GM23338 (cell line): Measurements from ENCODE around the gene ELAPOR2. TPM values are rescaled to one million over a fixed set of nuclear protein-coding genes. Genes with fewer than 3 reads are reported as not detected.
"Not testable (repeated sequence)": the region's sequence is repeated elsewhere in the genome, so short reads cannot be mapped to it uniquely, and the experiment has no call there.

Source experiments
- ATAC-seq: fragments of 200-7000 bp; cut with Tn5 transposase; 3 replicates; pipeline ENCODE4 v1.9.1; 2020
- DNase-seq: peaks from one replicate; pipeline ENCODE4 v3.0.0-alpha.2; 2015; ENCODE audit warnings: low spot score
- H2AFZ ChIP-seq: fragments of 200-600 bp; sonication (generic); 2 replicates; pipeline ENCODE4 v1.8.0; 2016; ENCODE audit warnings: antibody characterized with exemption, mild to moderate bottlenecking, moderate library complexity
- H3F3A ChIP-seq: fragments of 200-600 bp; sonication (generic); replicated peaks from 2 replicates; pipeline ENCODE4 v1.8.0; 2017; ENCODE audit warnings: antibody characterized with exemption, mixed run types, low read depth
- H3K27ac ChIP-seq: fragments of 200-600 bp; sonication (generic); 2 replicates; pipeline ENCODE4 v1.6.1; 2016; ENCODE audit warnings: low read depth
- H3K27me3 ChIP-seq: fragments of 200-600 bp; sonication (generic); 2 replicates; pipeline ENCODE4 v1.8.0; 2016; ENCODE audit warnings: mild to moderate bottlenecking, mixed run types, moderate library complexity; ENCODE audit not compliant: insufficient read depth
- H3K36me3 ChIP-seq: fragments of 200-600 bp; sonication (generic); 2 replicates; pipeline ENCODE4 v1.8.0; 2016; ENCODE audit warnings: mild to moderate bottlenecking; ENCODE audit not compliant: insufficient read depth
- H3K4me1 ChIP-seq: fragments of 200-600 bp; sonication (generic); 2 replicates; pipeline ENCODE4 v1.8.0; 2016; ENCODE audit warnings: mild to moderate bottlenecking, moderate library complexity; ENCODE audit not compliant: insufficient read depth
- H3K4me2 ChIP-seq: fragments of 200-600 bp; sonication (generic); 2 replicates; pipeline ENCODE4 v1.7.1; 2017; ENCODE audit warnings: mixed run types
- H3K4me3 ChIP-seq: fragments of 200-600 bp; sonication (generic); 2 replicates; pipeline ENCODE4 v1.6.1; 2016; ENCODE audit warnings: mixed run types
- H3K79me2 ChIP-seq: fragments of 200-600 bp; sonication (generic); replicated peaks from 2 replicates; pipeline ENCODE4 v1.8.0; 2017; ENCODE audit warnings: mild to moderate bottlenecking; ENCODE audit not compliant: insufficient read depth
- H3K9me2 ChIP-seq: fragments of 200-600 bp; sonication (generic); 2 replicates; pipeline ENCODE4 v1.8.0; 2017; ENCODE audit not compliant: insufficient read depth
- H4K20me1 ChIP-seq: fragments of 200-600 bp; sonication (generic); replicated peaks from 2 replicates; pipeline ENCODE4 v1.8.0; 2017; ENCODE audit warnings: mild to moderate bottlenecking; ENCODE audit not compliant: insufficient read depth
- H3K27ac Mint-ChIP-seq: 2 replicates; pipeline ENCODE4 v1.8.0; 2020; ENCODE audit warnings: inconsistent platforms, mild to moderate bottlenecking, moderate library complexity, mixed read lengths
- H3K27me3 Mint-ChIP-seq: 3 replicates; pipeline ENCODE4 v1.8.0; 2022; ENCODE audit warnings: low read depth, mild to moderate bottlenecking, moderate library complexity, mixed read lengths, inconsistent platforms; ENCODE audit not compliant: insufficient read depth, poor library complexity
- H3K36me3 Mint-ChIP-seq: 3 replicates; pipeline ENCODE4 v1.8.0; 2021; ENCODE audit warnings: low read depth, mild to moderate bottlenecking, inconsistent platforms, moderate library complexity, mixed read lengths
- H3K4me1 Mint-ChIP-seq: 3 replicates; pipeline ENCODE4 v1.8.0; 2020; ENCODE audit warnings: mild to moderate bottlenecking, inconsistent platforms, mixed read lengths
- H3K4me3 Mint-ChIP-seq: 3 replicates; pipeline ENCODE4 v1.8.0; 2021; ENCODE audit warnings: moderate library complexity, mild to moderate bottlenecking, inconsistent platforms, mixed read lengths
- H3K9me3 Mint-ChIP-seq: 3 replicates; pipeline ENCODE4 v1.8.0; 2020; ENCODE audit warnings: moderate library complexity, mild to moderate bottlenecking, inconsistent platforms, mixed read lengths
- CREB1 ChIP-seq: fragments of 250-450 bp; sonication (Bioruptor Pico); IDR thresholded peaks from 2 replicates; pipeline ENCODE4 v1.5.0; 2020; ENCODE audit warnings: low read depth, mild to moderate bottlenecking, moderate library complexity
- EZH2 ChIP-seq: fragments of 200-600 bp; sonication (generic); IDR thresholded peaks from one replicate; pipeline ENCODE4 v1.8.0; 2017; ENCODE audit warnings: antibody characterized with exemption, mild to moderate bottlenecking, low read depth; ENCODE audit not compliant: unreplicated experiment
- EZH2phosphoT487 ChIP-seq: fragments of 200-600 bp; sonication (generic); IDR thresholded peaks from one replicate; pipeline ENCODE4 v1.8.1; 2018; ENCODE audit warnings: antibody characterized with exemption; ENCODE audit not compliant: unreplicated experiment
- NANOG ChIP-seq: IDR thresholded peaks from 2 replicates; pipeline ENCODE4 v1.6.1; 2016; ENCODE audit warnings: antibody characterized with exemption, borderline replicate concordance
- STAT1 ChIP-seq: IDR thresholded peaks from one replicate; pipeline ENCODE4 v1.6.1; 2016; ENCODE audit warnings: antibody characterized with exemption; ENCODE audit not compliant: unreplicated experiment
- ZNF331 ChIP-seq: fragments of 250-450 bp; sonication (Bioruptor Pico); IDR thresholded peaks from 2 replicates; pipeline ENCODE4 v1.5.0; 2020; ENCODE audit warnings: low read depth, mild to moderate bottlenecking, moderate library complexity
- ZNF462 ChIP-seq: fragments of 250-450 bp; sonication (Bioruptor Pico); IDR thresholded peaks from 2 replicates; pipeline ENCODE4 v1.5.0; 2020; ENCODE audit warnings: mild to moderate bottlenecking, moderate library complexity
- polyA plus RNA-seq: library from polyadenylated mRNA; unstranded; fragments of >200 nt; fragmentation: Nextera tagmentation; extraction: Ambion mirVana; gene quantifications from 2 replicates; pipeline ENCODE4 v1.2.1, GENCODE V29; 2016
- total RNA-seq: library from RNA; depleted of rRNA; stranded (reverse); fragments of >200 nt; shearing (Covaris generic); gene quantifications from 2 replicates; pipeline ENCODE4 v1.2.3, GENCODE V29; 2014

Gene ELAPOR2
- total and polyA plus RNA-seq, 2 experiments from 2014 or later: 12.0 to 42.9 TPM

- no peak for TF ChIP-seq ZNF462 (CRISPR knock-in tag)
- TF ChIP-seq NANOG: no peak
- no peak for TF ChIP-seq CREB1
- TF ChIP-seq STAT1: no peak
- TF ChIP-seq EZH2: no peak
- TF ChIP-seq EZH2phosphoT487: no peak
- TF ChIP-seq ZNF331 (CRISPR knock-in tag): no peak
These were observed 13.0 kb downstream of the ELAPOR2 start (continued) for GRCh38 chr7:87046456-87046855.

GRCh38 chr7:87044713-87045112 lies 14.7 kb downstream of the ELAPOR2 start:
- H3K4me3 ChIP-seq, H3K4me1 ChIP-seq, H3K4me1 Mint-ChIP-seq, H3K27ac ChIP-seq, H3K4me3 Mint-ChIP-seq, H3K79me2 ChIP-seq, H2AFZ ChIP-seq, H3K4me2 ChIP-seq, DNase-seq, ATAC-seq, H3K36me3 ChIP-seq, H3K27ac Mint-ChIP-seq, H3F3A ChIP-seq, H4K20me1 ChIP-seq, H3K27me3 ChIP-seq, H3K27me3 Mint-ChIP-seq: not testable (repeated sequence)
- H3K9me2 ChIP-seq: 0 out of 2 replicates have a peak, but pooled peaks cover 12% of the 10 kb centered on the region
- Mint-ChIP-seq H3K36me3 (peaks cover 23% of the 10 kb centered on the region; the same call in 2 of the 3 replicates), H3K9me3 (peaks cover 23% of the 10 kb centered on the region)

- DNase-seq, H3K27ac ChIP-seq, H3K36me3 ChIP-seq, H3K4me2 ChIP-seq, H3K27me3 Mint-ChIP-seq, H3F3A ChIP-seq, H3K4me3 Mint-ChIP-seq, H2AFZ ChIP-seq, H3K27me3 ChIP-seq, H3K4me1 Mint-ChIP-seq, H4K20me1 ChIP-seq, H3K4me3 ChIP-seq, H3K27ac Mint-ChIP-seq, ATAC-seq, H3K9me2 ChIP-seq: not testable (repeated sequence)
- peaks cover 21% of the 10 kb centered on the region for H3K9me3 Mint-ChIP-seq
- H3K36me3 Mint-ChIP-seq: peaks cover 21% of the 10 kb centered on the region; the same call in 2 of the 3 replicates
- H3K4me1 ChIP-seq: peaks cover 12% of the 10 kb centered on the region; the same call in 1 of the 2 replicates
- H3K79me2 ChIP-seq: peaks cover 29% of the 10 kb centered on the region
These were observed 17.9 kb downstream of the ELAPOR2 start for GRCh38 chr7:87041586-87041985.

- Histone ChIP-seq H3K4me2 (peak overlapping the region; percentile 82), H3K4me3 (peak overlapping the region; percentile 66), H3K79me2 (peaks cover 47% of the 10 kb centered on the region), H3K27ac (peak overlapping the region; percentile 89), H3K4me1 (peaks cover 13% of the 10 kb centered on the region; the same call in 1 of the 2 replicates)
- not testable (repeated sequence) for H3K9me2 ChIP-seq, DNase-seq, H3K27me3 ChIP-seq, H3K36me3 ChIP-seq, H2AFZ ChIP-seq, H3F3A ChIP-seq, ATAC-seq, H4K20me1 ChIP-seq, H3K4me1 Mint-ChIP-seq, H3K27me3 Mint-ChIP-seq
- Mint-ChIP-seq H3K36me3 (peaks cover 14% of the 10 kb centered on the region; the same call in 2 of the 3 replicates), H3K27ac (peak overlapping the region; percentile 99), H3K9me3 (peaks cover 11% of the 10 kb centered on the region), H3K4me3 (peak overlapping the region; percentile 79)
These were observed 19.7 kb downstream of the ELAPOR2 start for GRCh38 chr7:87039691-87040299.
